H9 (cell line): Measurements from ENCODE around the gene RASGRP4. TPM values are rescaled to one million over a fixed set of nuclear protein-coding genes. Genes with fewer than 3 reads are reported as not detected.

Source experiments
- DNase-seq: peaks from one replicate; pipeline ENCODE4 v3.0.0-alpha.2; 2017
- H2AFZ ChIP-seq: one replicate; pipeline ENCODE4 v1.6.1; 2013; ENCODE audit warnings: mild to moderate bottlenecking, low read length, control low read depth, moderate library complexity
- H2AK5ac ChIP-seq: 2 replicates; pipeline ENCODE4 v1.6.1; 2013; ENCODE audit warnings: low read length, control low read depth, mixed read lengths; ENCODE audit not compliant: insufficient read length
- H2BK120ac ChIP-seq: one replicate; pipeline ENCODE4 v1.6.1; 2013; ENCODE audit warnings: low read depth, mild to moderate bottlenecking, low read length, control low read depth, inconsistent platforms; ENCODE audit not compliant: poor library complexity, severe bottlenecking
- H2BK12ac ChIP-seq: 2 replicates; pipeline ENCODE4 v1.6.1; 2013; ENCODE audit warnings: low read length, control low read depth, mixed read lengths, low read depth; ENCODE audit not compliant: insufficient read length
- H2BK15ac ChIP-seq: 2 replicates; pipeline ENCODE4 v1.6.1; 2013; ENCODE audit warnings: low read depth, low read length, control low read depth
- H2BK20ac ChIP-seq: one replicate; pipeline ENCODE4 v1.6.1; 2013; ENCODE audit warnings: low read depth, mild to moderate bottlenecking, low read length, control low read depth, inconsistent platforms; ENCODE audit not compliant: poor library complexity, severe bottlenecking
- H2BK5ac ChIP-seq: 2 replicates; pipeline ENCODE4 v1.6.1; 2013; ENCODE audit warnings: low read length, control low read depth, mixed read lengths; ENCODE audit not compliant: insufficient read length
- H3K14ac ChIP-seq: 2 replicates; pipeline ENCODE4 v1.6.1; 2013; ENCODE audit warnings: low read length, control low read depth; ENCODE audit not compliant: insufficient read depth
- H3K18ac ChIP-seq: 2 replicates; pipeline ENCODE4 v1.6.1; 2013; ENCODE audit warnings: low read depth, mild to moderate bottlenecking, mixed read lengths, low read length, control low read depth; ENCODE audit not compliant: insufficient read length
- H3K23ac ChIP-seq: 2 replicates; pipeline ENCODE4 v1.6.1; 2013; ENCODE audit warnings: low read length, control low read depth, mixed read lengths, low read depth; ENCODE audit not compliant: insufficient read length
- H3K23me2 ChIP-seq: 2 replicates; pipeline ENCODE4 v1.6.1; 2013; ENCODE audit warnings: low read depth, mild to moderate bottlenecking, mixed read lengths, low read length, control low read depth; ENCODE audit not compliant: insufficient read length, poor library complexity, severe bottlenecking
- H3K27ac ChIP-seq: 2 replicates; pipeline ENCODE4 v1.5.1; 2013; ENCODE audit warnings: low read length, control low read depth, mixed read lengths, low read depth; ENCODE audit not compliant: insufficient read length
- H3K27me3 ChIP-seq: 2 replicates; pipeline ENCODE4 v1.6.1; 2013; ENCODE audit warnings: low read length, control low read depth, inconsistent platforms; ENCODE audit not compliant: insufficient read depth
- H3K4ac ChIP-seq: 2 replicates; pipeline ENCODE4 v1.6.1; 2013; ENCODE audit warnings: low read depth, mild to moderate bottlenecking, control low read depth, inconsistent platforms, low read length, moderate library complexity
- H3K4me1 ChIP-seq: 2 replicates; pipeline ENCODE4 v1.6.1; 2013; ENCODE audit warnings: low read length, control low read depth, inconsistent platforms; ENCODE audit not compliant: insufficient read depth
- H3K4me2 ChIP-seq: 2 replicates; pipeline ENCODE4 v1.6.1; 2013; ENCODE audit warnings: low read length, control low read depth, mixed read lengths; ENCODE audit not compliant: insufficient read length, insufficient read depth
- H3K56ac ChIP-seq: 2 replicates; pipeline ENCODE4 v1.6.1; 2013; ENCODE audit warnings: low read depth, mild to moderate bottlenecking, mixed read lengths, low read length, control low read depth; ENCODE audit not compliant: insufficient read length
- H3K79me1 ChIP-seq: 2 replicates; pipeline ENCODE4 v1.6.1; 2013; ENCODE audit warnings: low read depth, mild to moderate bottlenecking, moderate library complexity, low read length, control low read depth, inconsistent platforms; ENCODE audit not compliant: insufficient read depth, poor library complexity, severe bottlenecking
- H3K79me2 ChIP-seq: 2 replicates; pipeline ENCODE4 v1.6.1; 2013; ENCODE audit warnings: low read length, control low read depth, inconsistent platforms; ENCODE audit not compliant: insufficient read depth
- H3K9ac ChIP-seq: 2 replicates; pipeline ENCODE4 v1.6.1; 2013; ENCODE audit warnings: low read length, control low read depth, mixed read lengths; ENCODE audit not compliant: insufficient read length; ENCODE audit errors: extremely low read depth
- H3K9me3 ChIP-seq: one replicate; pipeline ENCODE4 v1.6.1; 2013; ENCODE audit warnings: low read depth, low read length, inconsistent platforms; ENCODE audit not compliant: control insufficient read depth
- H3T11ph ChIP-seq: one replicate; pipeline ENCODE4 v1.6.1; 2013; ENCODE audit warnings: mild to moderate bottlenecking, low read length, control low read depth, inconsistent platforms
- H4K20me1 ChIP-seq: one replicate; pipeline ENCODE4 v1.6.1; 2013; ENCODE audit not compliant: control insufficient read depth, insufficient read length, insufficient read depth
- H4K5ac ChIP-seq: 2 replicates; pipeline ENCODE4 v1.6.1; 2013; ENCODE audit warnings: low read depth, mild to moderate bottlenecking, mixed read lengths, low read length, control low read depth; ENCODE audit not compliant: insufficient read length
- H4K8ac ChIP-seq: replicated peaks from 2 replicates; pipeline ENCODE4 v1.6.1; 2013; ENCODE audit warnings: low read length, control low read depth, mixed read lengths, low read depth; ENCODE audit not compliant: insufficient read length
- H4K91ac ChIP-seq: 2 replicates; pipeline ENCODE4 v1.6.1; 2013; ENCODE audit warnings: low read depth, mild to moderate bottlenecking, moderate library complexity, mixed read lengths, low read length, control low read depth; ENCODE audit not compliant: insufficient read length
- H3K27ac Mint-ChIP-seq, 3 experiments: 2 replicates in 2 of 3; 3 replicates in 1 of 3; pipeline ENCODE4 v1.8.0; 2020 to 2021; ENCODE audit warnings: mixed read lengths in 3 of 3, mild to moderate bottlenecking in 1 of 3, moderate library complexity in 1 of 3
- H3K27me3 Mint-ChIP-seq: 2 replicates; pipeline ENCODE4 v1.8.0; 2021; ENCODE audit warnings: low read depth, mild to moderate bottlenecking, moderate library complexity, mixed read lengths
- H3K36me3 Mint-ChIP-seq, 3 experiments: 2 replicates in 2 of 3; 3 replicates in 1 of 3; pipeline ENCODE4 v1.8.0; 2020 to 2021; ENCODE audit warnings: low read depth in 3 of 3, mixed read lengths in 3 of 3; ENCODE audit not compliant: insufficient read depth in 1 of 3
- H3K4me1 Mint-ChIP-seq, 2 experiments: 2 replicates each; pipeline ENCODE4 v1.8.0; 2020; ENCODE audit warnings: mixed read lengths in 2 of 2
- H3K4me3 Mint-ChIP-seq, 2 experiments: 2 replicates in 1 of 2; 3 replicates in 1 of 2; pipeline ENCODE4 v1.8.0; 2020 to 2021; ENCODE audit warnings: mild to moderate bottlenecking in 2 of 2, mixed read lengths in 2 of 2, moderate library complexity in 1 of 2
- H3K9me3 Mint-ChIP-seq, 2 experiments: 2 replicates in 1 of 2; 3 replicates in 1 of 2; pipeline ENCODE4 v1.8.0; 2020; ENCODE audit warnings: mild to moderate bottlenecking in 2 of 2, mixed read lengths in 2 of 2, moderate library complexity in 1 of 2
- CTCF ChIP-seq: fragments of 200-600 bp; sonication (generic); conservative IDR thresholded peaks from 3 replicates; pipeline ENCODE4 v1.8.0; 2021; ENCODE audit warnings: antibody characterized with exemption, mild to moderate bottlenecking
- WGBS: extraction: QIAGEN DNeasy Blood & Tissue Kit; methylation state at CpG from one replicate; pipeline ENCODE4 v1.1.7; 2013; ENCODE audit warnings: missing lambda C conversion rate, low lambda C conversion rate, mixed read lengths; ENCODE audit not compliant: insufficient read length; ENCODE audit errors: extremely low coverage; 5-methylcytosine and 5-hydroxymethylcytosine counted together
- total RNA-seq: library from RNA; stranded (reverse); gene quantifications from 2 replicates; pipeline ENCODE4 v1.2.1, GENCODE V29; 2021

RASGRP4 gene
- total RNA-seq, 1 experiment from 2014 or later, result 0.28 TPM

- Histone ChIP-seq H3K9ac (no peak overlapping the region), H4K91ac (no peak overlapping the region), H3K79me1 (no peaks in the 10 kb centered on the region), H3K23ac (no peak overlapping the region), H2BK120ac (no peak overlapping the region), H3K9me3 (no peaks in the 10 kb centered on the region), H3K4ac (no peak overlapping the region), H4K20me1 (no peaks in the 10 kb centered on the region), H3K79me2 (no peaks in the 10 kb centered on the region), H2BK12ac (no peak overlapping the region), H3K14ac (no peak overlapping the region), H3K27ac (no peak overlapping the region), H3K4me1 (no peaks in the 10 kb centered on the region), H2BK5ac (no peak overlapping the region), H3K23me2 (no peaks in the 10 kb centered on the region), H2AFZ (no peak overlapping the region), H2BK15ac (no peak overlapping the region), H2BK20ac (no peak overlapping the region), H3T11ph (no peak overlapping the region), H4K8ac (no peak overlapping the region), H3K4me2 (no peak overlapping the region), H4K5ac (no peak overlapping the region), H3K18ac (no peak overlapping the region), H3K56ac (no peak overlapping the region), H3K27me3 (no peaks in the 10 kb centered on the region), H2AK5ac (no peak overlapping the region)
- Mint-ChIP-seq H3K4me1 (peaks cover 5% of the 10 kb centered on the region in 2 experiments), H3K4me3 (no peak overlapping the region), H3K36me3 (peaks cover 15 to 34% (median 28%) of the 10 kb centered on the region in 3 experiments; a peak in 6 of 7 replicates), H3K9me3 (no peaks in the 10 kb centered on the region; a peak in 1 of 5 replicates), H3K27me3 (no peaks in the 10 kb centered on the region), H3K27ac (no peak overlapping the region)
- no peak for DNase-seq
- no CpG with 5 or more reads among the region's 26 CpGs for WGBS
- TF ChIP-seq CTCF, result no peak
These were observed 40.0 kb upstream of the RASGRP4 start for GRCh38 chr19:38466050-38466449.
